Progenitor cell of endocrine pancreas (in vitro differentiated cells): ENCODE measurements around the gene CSGALNACT2. TPM values are rescaled to one million over a fixed set of nuclear protein-coding genes. Genes with fewer than 3 reads are reported as not detected.

ENCODE experiments used
- DNase-seq: peaks from one replicate; pipeline ENCODE4 v3.0.0; 2021; ENCODE audit warnings: low spot score; ENCODE audit not compliant: unreplicated experiment
- H3K27ac Mint-ChIP-seq: 2 replicates; pipeline ENCODE4 v1.8.0; 2021; ENCODE audit warnings: mild to moderate bottlenecking, moderate library complexity, mixed read lengths
- H3K27me3 Mint-ChIP-seq: 2 replicates; pipeline ENCODE4 v1.8.0; 2021; ENCODE audit warnings: mixed read lengths
- H3K36me3 Mint-ChIP-seq: 2 replicates; pipeline ENCODE4 v1.8.0; 2022; ENCODE audit warnings: mixed read lengths; ENCODE audit not compliant: insufficient read depth
- H3K4me1 Mint-ChIP-seq: 2 replicates; pipeline ENCODE4 v1.8.0; 2021; ENCODE audit warnings: low read depth, mixed read lengths
- H3K4me3 Mint-ChIP-seq: 2 replicates; pipeline ENCODE4 v1.8.0; 2021; ENCODE audit warnings: low read depth, mild to moderate bottlenecking, moderate library complexity, mixed read lengths
- H3K9me3 Mint-ChIP-seq: 2 replicates; pipeline ENCODE4 v1.8.0; 2021; ENCODE audit warnings: low read depth, mixed read lengths
- CTCF ChIP-seq: fragments of 200-600 bp; sonication (generic); IDR thresholded peaks from one replicate; pipeline ENCODE4 v1.5.0; 2021; ENCODE audit warnings: antibody characterized with exemption, mild to moderate bottlenecking; ENCODE audit not compliant: unreplicated experiment
- total RNA-seq: library from RNA; stranded (reverse); gene quantifications from 2 replicates; pipeline ENCODE4 v1.2.1, GENCODE V29; 2021

CSGALNACT2 gene
- total RNA-seq, 1 donor from 2014 or later, result 8.9 TPM

- H3K9me3 Mint-ChIP-seq, result no peaks in the 10 kb centered on the region
- DNase-seq, result no peak
- peaks cover 8% of the 10 kb centered on the region for H3K27me3 Mint-ChIP-seq
- no peaks in the 10 kb centered on the region for H3K4me1 Mint-ChIP-seq
- H3K27ac Mint-ChIP-seq, result no peak overlapping the region
- no peak overlapping the region for H3K4me3 Mint-ChIP-seq
- H3K36me3 Mint-ChIP-seq, result no peaks in the 10 kb centered on the region
- TF ChIP-seq CTCF, result no peak
These were observed 73.9 kb downstream of the CSGALNACT2 start for GRCh38 chr10:43212043-43212721.

- Mint-ChIP-seq H3K36me3 (no peaks in the 10 kb centered on the region), H3K27me3 (peaks cover 8% of the 10 kb centered on the region), H3K9me3 (no peaks in the 10 kb centered on the region), H3K4me1 (no peaks in the 10 kb centered on the region), H3K4me3 (no peak overlapping the region), H3K27ac (no peak overlapping the region)
- DNase-seq, result no peak
- no peak for TF ChIP-seq CTCF
These were observed 76.1 kb downstream of the CSGALNACT2 start for GRCh38 chr10:43214071-43214955.

GRCh38 chr10:43214956-43215561 lies 76.8 kb downstream of the CSGALNACT2 start:
- Mint-ChIP-seq H3K9me3 (no peaks in the 10 kb centered on the region), H3K36me3 (no peaks in the 10 kb centered on the region), H3K4me3 (no peak overlapping the region), H3K4me1 (no peaks in the 10 kb centered on the region), H3K27ac (no peak overlapping the region), H3K27me3 (peaks cover 8% of the 10 kb centered on the region)
- no peak for DNase-seq
- TF ChIP-seq CTCF, result no peak

GRCh38 chr10:43215758-43216455 lies 77.7 kb downstream of the CSGALNACT2 start:
- H3K27me3 Mint-ChIP-seq, result peaks cover 8% of the 10 kb centered on the region
- DNase-seq, result no peak
- H3K4me3 Mint-ChIP-seq, result no peak overlapping the region
- H3K4me1 Mint-ChIP-seq, result no peaks in the 10 kb centered on the region
- no peak overlapping the region for H3K27ac Mint-ChIP-seq
- TF ChIP-seq CTCF, result no peak
- H3K9me3 Mint-ChIP-seq, result no peaks in the 10 kb centered on the region
- H3K36me3 Mint-ChIP-seq, result no peaks in the 10 kb centered on the region

GRCh38 chr10:43216931-43217562 lies 78.8 kb downstream of the CSGALNACT2 start:
- Mint-ChIP-seq H3K27me3 (peaks cover 8% of the 10 kb centered on the region), H3K36me3 (no peaks in the 10 kb centered on the region), H3K27ac (no peak overlapping the region), H3K4me3 (no peak overlapping the region), H3K9me3 (no peaks in the 10 kb centered on the region), H3K4me1 (no peaks in the 10 kb centered on the region)
- no peak for DNase-seq
- TF ChIP-seq CTCF, result no peak
